Esophagus squamous epithelium (tissue), 5 donors: ENCODE results near the gene ITGAL. TPM values are rescaled to one million over a fixed set of nuclear protein-coding genes. Genes with fewer than 3 reads are reported as not detected.

ENCODE experiments used
- DNase-seq: peaks from one replicate; lab custom pipeline; 2025; lab: John Stamatoyannopoulos, UW
- H3K27ac ChIP-seq, 4 donors: fragments of 200-600 bp; sonication (generic); one replicate each; pipeline ENCODE4 v1.5.1; 2016 to 2019; ENCODE audit warnings: mild to moderate bottlenecking in 1 of 4
- H3K27me3 ChIP-seq, 4 donors: fragments of 200-600 bp; sonication (generic); 1 replicate in 3 of 4; 2 replicates in 1 of 4; pipeline versions ENCODE4 v1.5.1 to v1.6.0; 2017 to 2021; ENCODE audit warnings: antibody characterized with exemption in 1 of 4
- H3K36me3 ChIP-seq, 3 donors: fragments of 200-600 bp; sonication (generic); one replicate each; pipeline ENCODE4 v1.5.1; 2016 to 2019
- H3K4me1 ChIP-seq, 3 donors: fragments of 200-600 bp; sonication (generic); one replicate each; pipeline ENCODE4 v1.5.1; 2017 to 2019
- H3K4me3 ChIP-seq, 4 donors: fragments of 200-600 bp; sonication (generic); 1 replicate in 3 of 4; 2 replicates in 1 of 4; pipeline ENCODE4 v1.5.1; 2016 to 2019; ENCODE audit warnings: mild to moderate bottlenecking in 2 of 4, moderate library complexity in 1 of 4
- H3K9me3 ChIP-seq, 3 donors: fragments of 200-600 bp; sonication (generic); one replicate each; pipeline ENCODE4 v1.5.1; 2016 to 2019
- POLR2A ChIP-seq, 4 donors: fragments of 450-650 bp; IDR thresholded peaks; one replicate each; pipeline ENCODE4 v1.6.1; 2017; ENCODE audit warnings: antibody characterized with exemption in 4 of 4, mild to moderate bottlenecking in 4 of 4, moderate library complexity in 3 of 4
- WGBS, 2 donors: methylation state at CpG; one replicate each; pipeline ENCODE4 v1.1.5; 2018; 5-methylcytosine and 5-hydroxymethylcytosine counted together
- intact Hi-C: fragments of 100-400 bp; cut with DNase I; formaldehyde crosslinking; loops from one replicate; pipeline ENCODE4 v1.15.0; 2022
- total RNA-seq, 4 donors: library from RNA; depleted of rRNA; stranded (reverse); fragments of >200 nt; gene quantifications; one replicate each; pipeline ENCODE4 v1.1.0, GENCODE V29; 2016
- TF ChIP-seq, protein P1 (sequence below), 6 experiments: fragments of 450-650 bp in 4 of 6; fragments of 200-600 bp in 2 of 6; sonication (generic) in 2 of 6; IDR thresholded peaks; one replicate each; pipeline ENCODE4 v1.5.1; 2016 to 2019; ENCODE audit warnings: antibody characterized with exemption in 6 of 6, mild to moderate bottlenecking in 4 of 6, moderate library complexity in 4 of 6
- donor health status: DM: yes; HTN: yes; CAD: no.

Gene ITGAL
- total RNA-seq, 4 donors from 2014 or later, result 1.3 to 4.4 (median 2.4) TPM

DNA sequence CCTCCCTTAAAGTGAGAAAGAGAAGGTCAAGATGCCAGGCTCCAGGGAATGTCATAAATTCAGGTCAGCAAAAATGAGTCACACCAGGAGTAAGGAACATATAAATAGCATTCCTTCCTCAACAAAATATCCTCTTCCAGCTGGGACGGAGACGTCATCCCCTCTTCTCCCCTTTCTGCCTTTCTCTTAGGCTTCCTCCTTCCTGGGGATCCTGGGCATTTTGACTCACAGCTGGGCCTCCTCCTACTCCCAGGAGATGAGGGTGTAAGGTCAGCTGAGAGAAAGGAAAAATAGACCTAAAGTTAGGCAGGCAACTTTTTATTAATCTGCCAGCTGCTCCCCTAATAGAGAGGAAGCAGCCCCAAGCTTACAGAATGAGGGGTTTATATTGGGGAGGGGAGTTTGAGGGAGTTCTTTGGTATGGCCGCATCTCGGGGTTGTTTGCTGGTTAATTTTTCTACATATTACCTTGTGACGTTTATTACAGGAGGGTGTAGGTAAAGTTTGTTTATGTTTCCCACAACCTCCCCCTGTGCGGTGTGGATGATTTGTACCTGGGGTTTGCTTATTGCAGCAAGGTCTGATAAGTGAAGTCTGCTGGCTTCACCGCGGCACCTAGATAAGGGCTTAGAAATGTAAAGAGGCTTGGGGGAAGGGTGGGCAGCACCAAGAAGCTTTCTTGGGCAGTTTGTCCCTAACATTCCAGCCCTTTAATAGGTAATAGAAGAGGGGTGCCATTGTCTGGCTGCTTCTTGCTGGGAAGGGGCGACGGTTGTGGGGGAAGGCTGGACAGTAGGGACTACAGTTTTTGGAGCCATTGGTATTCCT is 69.2 kb downstream of the ITGAL start:
- no peaks in the 10 kb centered on the region for H3K36me3 ChIP-seq
- H3K27me3 ChIP-seq, result no peaks in the 10 kb centered on the region
- no peak for DNase-seq
- WGBS, 2 donors, result 70 to 81% methylated on average over 9 to 10 of the region's 10 CpGs
- H3K4me3 ChIP-seq, result no peak overlapping the region
- no peaks in the 10 kb centered on the region for H3K9me3 ChIP-seq
- peaks cover 0 to 3% (median 0%) of the 10 kb centered on the region in 3 donors for H3K4me1 ChIP-seq
- TF ChIP-seq POLR2A (IDR thresholded peaks at IDR 0.05), result no peak
- H3K27ac ChIP-seq, result no peak overlapping the region
- intact Hi-C loops, result no loop called here

DNA sequence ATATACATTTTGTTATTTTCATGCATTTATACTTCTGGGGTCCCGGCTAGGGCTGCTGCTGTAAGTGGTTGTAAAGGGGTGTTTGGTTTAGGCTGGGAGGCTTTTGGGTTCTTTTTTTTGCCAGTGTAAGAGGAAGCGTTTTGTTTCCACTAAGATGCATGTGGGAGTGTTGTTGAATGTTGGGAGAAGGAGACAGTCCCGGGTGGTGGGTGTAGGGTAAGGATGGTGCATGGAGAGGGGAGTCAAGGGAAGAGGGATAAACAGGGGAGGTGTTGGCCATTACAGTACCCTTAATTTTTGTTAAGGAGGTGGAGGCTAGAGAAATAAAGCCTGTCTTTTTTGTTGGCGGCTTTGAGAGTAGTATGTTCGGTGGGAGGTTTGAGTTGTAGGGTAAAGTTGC is 70.5 kb downstream of the ITGAL start:
- Histone ChIP-seq H3K27ac (no peak overlapping the region), H3K36me3 (no peaks in the 10 kb centered on the region)

DNA sequence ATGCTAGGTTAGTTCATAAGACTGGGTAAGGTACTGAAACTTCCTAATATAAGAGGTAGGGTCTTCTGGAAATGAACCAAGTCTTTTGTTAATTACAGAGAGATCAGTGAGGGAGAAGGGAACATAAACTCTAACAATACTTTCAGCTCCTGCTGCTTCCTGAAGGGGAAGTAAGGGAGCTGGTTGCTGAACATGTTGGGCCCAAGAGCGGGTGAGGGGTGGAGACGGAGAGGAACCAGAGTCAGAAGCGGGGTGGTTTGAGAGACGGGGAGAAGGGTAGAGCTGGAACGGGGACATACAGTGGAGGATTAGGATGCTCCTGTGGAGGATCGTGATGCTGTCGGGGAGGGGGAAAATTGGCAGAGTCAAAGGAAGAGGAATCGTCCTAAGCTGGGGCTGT is 73.6 kb downstream of the ITGAL start:
- WGBS, 2 donors, result 69 to 85% methylated on average over 8 of the region's 8 CpGs
- no peaks in the 10 kb centered on the region for H3K9me3 ChIP-seq
- H3K4me3 ChIP-seq, result no peak overlapping the region
- no peak for TF ChIP-seq POLR2A (IDR thresholded peaks at IDR 0.05)
- TF ChIP-seq, protein P1, sequence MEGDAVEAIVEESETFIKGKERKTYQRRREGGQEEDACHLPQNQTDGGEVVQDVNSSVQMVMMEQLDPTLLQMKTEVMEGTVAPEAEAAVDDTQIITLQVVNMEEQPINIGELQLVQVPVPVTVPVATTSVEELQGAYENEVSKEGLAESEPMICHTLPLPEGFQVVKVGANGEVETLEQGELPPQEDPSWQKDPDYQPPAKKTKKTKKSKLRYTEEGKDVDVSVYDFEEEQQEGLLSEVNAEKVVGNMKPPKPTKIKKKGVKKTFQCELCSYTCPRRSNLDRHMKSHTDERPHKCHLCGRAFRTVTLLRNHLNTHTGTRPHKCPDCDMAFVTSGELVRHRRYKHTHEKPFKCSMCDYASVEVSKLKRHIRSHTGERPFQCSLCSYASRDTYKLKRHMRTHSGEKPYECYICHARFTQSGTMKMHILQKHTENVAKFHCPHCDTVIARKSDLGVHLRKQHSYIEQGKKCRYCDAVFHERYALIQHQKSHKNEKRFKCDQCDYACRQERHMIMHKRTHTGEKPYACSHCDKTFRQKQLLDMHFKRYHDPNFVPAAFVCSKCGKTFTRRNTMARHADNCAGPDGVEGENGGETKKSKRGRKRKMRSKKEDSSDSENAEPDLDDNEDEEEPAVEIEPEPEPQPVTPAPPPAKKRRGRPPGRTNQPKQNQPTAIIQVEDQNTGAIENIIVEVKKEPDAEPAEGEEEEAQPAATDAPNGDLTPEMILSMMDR (IDR thresholded peaks at IDR 0.05), result no peak
- H3K4me1 ChIP-seq, result peaks cover 0 to 1% (median 0%) of the 10 kb centered on the region in 3 donors
- intact Hi-C loops, result no loop called here
- no peaks in the 10 kb centered on the region for H3K27me3 ChIP-seq
- H3K36me3 ChIP-seq, result no peaks in the 10 kb centered on the region
- no peak for DNase-seq
- no peak overlapping the region for H3K27ac ChIP-seq

More for the DNA sequence above, 70.5 kb downstream of the ITGAL start:
- intact Hi-C loops, result no loop called here
- TF ChIP-seq POLR2A (IDR thresholded peaks at IDR 0.05), result no peak
- TF ChIP-seq, protein P1 (IDR thresholded peaks at IDR 0.05), result no peak
- no peaks in the 10 kb centered on the region for H3K9me3 ChIP-seq
- H3K4me1 ChIP-seq, result no peaks in the 10 kb centered on the region
- H3K4me3 ChIP-seq, result no peak overlapping the region
- WGBS, 2 donors, result 78 to 82% methylated on average over 5 of the region's 5 CpGs
- no peaks in the 10 kb centered on the region for H3K27me3 ChIP-seq
- DNase-seq, result no peak

DNA sequence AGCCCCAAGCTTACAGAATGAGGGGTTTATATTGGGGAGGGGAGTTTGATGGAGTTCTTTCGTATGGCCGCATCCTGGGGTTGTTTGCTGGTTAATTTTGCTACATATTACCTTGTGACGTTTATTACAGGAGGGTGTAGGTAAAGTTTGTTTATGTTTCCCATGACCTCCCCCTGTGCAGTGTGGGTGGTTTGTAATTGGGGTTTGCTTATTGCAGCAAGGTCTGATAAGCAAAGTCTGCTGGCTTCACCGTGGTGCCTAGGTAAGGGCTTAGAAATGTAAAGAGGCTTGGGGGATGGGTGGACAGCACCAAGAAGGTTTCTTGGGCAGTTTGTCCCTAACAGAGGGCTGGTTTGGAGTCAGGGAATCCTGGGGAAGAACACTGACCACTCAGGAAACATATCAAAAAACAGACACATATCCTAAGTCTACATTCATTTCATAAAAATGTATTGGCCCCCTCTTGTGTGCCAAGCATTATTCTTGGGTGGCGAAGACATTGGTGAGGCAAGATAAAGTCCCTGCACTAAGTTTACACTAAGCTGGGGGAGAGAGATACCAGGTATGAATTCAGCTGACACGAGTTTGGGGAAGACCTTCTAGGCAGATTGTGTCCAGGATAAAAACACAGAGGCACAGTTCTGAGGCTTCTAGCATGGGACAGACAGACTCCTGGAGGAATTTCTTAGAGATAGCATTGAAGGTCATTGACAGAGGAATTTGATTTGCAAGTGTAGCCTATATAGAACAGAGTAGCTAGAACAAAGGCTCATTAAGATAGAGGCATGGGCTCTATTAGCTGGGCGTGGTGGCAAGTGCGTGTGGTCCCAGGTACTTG is 76.1 kb downstream of the ITGAL start:
- Histone ChIP-seq H3K4me1 (peaks cover 0 to 14% (median 4%) of the 10 kb centered on the region in 3 donors), H3K4me3 (no peak overlapping the region), H3K36me3 (peaks cover 0 to 12% (median 0%) of the 10 kb centered on the region in 3 donors), H3K9me3 (no peaks in the 10 kb centered on the region), H3K27me3 (no peaks in the 10 kb centered on the region), H3K27ac (no peak overlapping the region)
- intact Hi-C loops, result no loop called here
- DNase-seq, result no peak
- TF ChIP-seq, protein P1 (IDR thresholded peaks at IDR 0.05), result no peak
- TF ChIP-seq POLR2A (IDR thresholded peaks at IDR 0.05), result no peak
- 77 to 82% methylated on average over 8 of the region's 8 CpGs for WGBS, 2 donors

DNA sequence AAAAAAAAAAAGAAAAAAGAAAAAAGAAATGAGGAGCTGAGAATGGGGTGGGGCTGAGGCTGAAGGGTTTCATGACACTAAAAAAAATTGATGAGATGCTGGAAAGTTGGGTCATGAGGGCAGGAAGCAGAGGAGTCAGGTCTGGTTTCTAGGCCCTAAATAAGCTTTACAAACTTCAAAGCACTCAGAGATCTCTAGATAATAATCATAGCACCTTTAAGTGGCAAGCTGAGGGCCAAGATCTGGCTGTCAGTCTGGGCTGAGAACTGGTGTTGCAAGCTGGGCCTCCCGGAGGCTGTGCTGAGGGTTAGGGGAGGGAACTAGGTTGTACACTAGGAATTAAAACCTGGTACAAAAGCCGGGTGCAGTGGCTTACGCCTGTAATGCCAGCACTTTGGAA is 79.2 kb downstream of the ITGAL start:
- H3K27me3 ChIP-seq, result no peaks in the 10 kb centered on the region
- no peaks in the 10 kb centered on the region for H3K9me3 ChIP-seq
- H3K36me3 ChIP-seq, result peaks cover 9 to 39% (median 15%) of the 10 kb centered on the region in 3 donors
- H3K4me3 ChIP-seq, result no peak overlapping the region
- no peak for DNase-seq
- TF ChIP-seq, protein P1 (IDR thresholded peaks at IDR 0.05), result no peak
- no peak for TF ChIP-seq POLR2A (IDR thresholded peaks at IDR 0.05)
- H3K4me1 ChIP-seq, result peaks cover 3 to 31% (median 8%) of the 10 kb centered on the region in 3 donors
- 69 to 77% methylated on average over 3 of the region's 3 CpGs for WGBS, 2 donors
- intact Hi-C loops, result no loop called here
- peak overlapping the region in 1 of 4 donors; percentile 30 for H3K27ac ChIP-seq
